ENCODE data around the gene VN1R5. TPM values are rescaled to one million over a fixed set of nuclear protein-coding genes. Genes with fewer than 3 reads are reported as not detected.

Gene VN1R5
- total RNA-seq, 1 donor from 2014 or later: not detected

Other genes starting within 250 kb of the VN1R5 start
- 7.9 TPM for gene ZNF695, start 248.0 kb upstream of the VN1R5 start, total RNA-seq (ENCODE audit: unreplicated experiment)
- gene ZNF670, start 177.3 kb upstream of the VN1R5 start, total RNA-seq (ENCODE audit: unreplicated experiment): 10.7 TPM
- gene ZNF669, start 151.7 kb upstream of the VN1R5 start, total RNA-seq (ENCODE audit: unreplicated experiment): 28.5 TPM
- gene ZNF124, start 84.1 kb upstream of the VN1R5 start, total RNA-seq (ENCODE audit: unreplicated experiment): 137 TPM
- 60.5 TPM for gene ZNF496, start 75.8 kb downstream of the VN1R5 start, total RNA-seq (ENCODE audit: unreplicated experiment)
- not detected for gene NLRP3, start 160.1 kb downstream of the VN1R5 start, total RNA-seq (ENCODE audit: unreplicated experiment)
- not detected for gene OR2B11, start 202.0 kb downstream of the VN1R5 start, total RNA-seq (ENCODE audit: unreplicated experiment)

Data from glutamatergic neuron (in vitro differentiated cells).